ENCODE measurements around the gene TRIM41. TPM values are rescaled to one million over a fixed set of nuclear protein-coding genes. Genes with fewer than 3 reads are reported as not detected.

Gene TRIM41
- total and polyA plus RNA-seq, 9 of the 15 experiments (the other 6 are each of a cell fraction or from before 2014, with no cell fraction given): 1.8 to 47.6 (median 20.9) TPM

GRCh38 chr5:181261320-181262049 is 38.4 kb downstream of the TRIM41 start (continued):
- TF ChIP-seq, protein P1, sequence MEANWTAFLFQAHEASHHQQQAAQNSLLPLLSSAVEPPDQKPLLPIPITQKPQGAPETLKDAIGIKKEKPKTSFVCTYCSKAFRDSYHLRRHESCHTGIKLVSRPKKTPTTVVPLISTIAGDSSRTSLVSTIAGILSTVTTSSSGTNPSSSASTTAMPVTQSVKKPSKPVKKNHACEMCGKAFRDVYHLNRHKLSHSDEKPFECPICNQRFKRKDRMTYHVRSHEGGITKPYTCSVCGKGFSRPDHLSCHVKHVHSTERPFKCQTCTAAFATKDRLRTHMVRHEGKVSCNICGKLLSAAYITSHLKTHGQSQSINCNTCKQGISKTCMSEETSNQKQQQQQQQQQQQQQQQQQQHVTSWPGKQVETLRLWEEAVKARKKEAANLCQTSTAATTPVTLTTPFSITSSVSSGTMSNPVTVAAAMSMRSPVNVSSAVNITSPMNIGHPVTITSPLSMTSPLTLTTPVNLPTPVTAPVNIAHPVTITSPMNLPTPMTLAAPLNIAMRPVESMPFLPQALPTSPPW (CRISPR knock-in tag; IDR thresholded peaks at IDR 0.05): peak; percentile 79
- TF ChIP-seq, protein P2, sequence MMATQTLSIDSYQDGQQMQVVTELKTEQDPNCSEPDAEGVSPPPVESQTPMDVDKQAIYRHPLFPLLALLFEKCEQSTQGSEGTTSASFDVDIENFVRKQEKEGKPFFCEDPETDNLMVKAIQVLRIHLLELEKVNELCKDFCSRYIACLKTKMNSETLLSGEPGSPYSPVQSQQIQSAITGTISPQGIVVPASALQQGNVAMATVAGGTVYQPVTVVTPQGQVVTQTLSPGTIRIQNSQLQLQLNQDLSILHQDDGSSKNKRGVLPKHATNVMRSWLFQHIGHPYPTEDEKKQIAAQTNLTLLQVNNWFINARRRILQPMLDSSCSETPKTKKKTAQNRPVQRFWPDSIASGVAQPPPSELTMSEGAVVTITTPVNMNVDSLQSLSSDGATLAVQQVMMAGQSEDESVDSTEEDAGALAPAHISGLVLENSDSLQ (IDR thresholded peaks at IDR 0.05): no peak
- TF ChIP-seq U2AF2 (optimal IDR thresholded peaks at IDR 0.05; ENCODE audit: low read depth, low read length): no peak
- no peak for TF ChIP-seq ZBTB17 (CRISPR knock-in tag; IDR thresholded peaks at IDR 0.05)
- TF ChIP-seq, protein P3, sequence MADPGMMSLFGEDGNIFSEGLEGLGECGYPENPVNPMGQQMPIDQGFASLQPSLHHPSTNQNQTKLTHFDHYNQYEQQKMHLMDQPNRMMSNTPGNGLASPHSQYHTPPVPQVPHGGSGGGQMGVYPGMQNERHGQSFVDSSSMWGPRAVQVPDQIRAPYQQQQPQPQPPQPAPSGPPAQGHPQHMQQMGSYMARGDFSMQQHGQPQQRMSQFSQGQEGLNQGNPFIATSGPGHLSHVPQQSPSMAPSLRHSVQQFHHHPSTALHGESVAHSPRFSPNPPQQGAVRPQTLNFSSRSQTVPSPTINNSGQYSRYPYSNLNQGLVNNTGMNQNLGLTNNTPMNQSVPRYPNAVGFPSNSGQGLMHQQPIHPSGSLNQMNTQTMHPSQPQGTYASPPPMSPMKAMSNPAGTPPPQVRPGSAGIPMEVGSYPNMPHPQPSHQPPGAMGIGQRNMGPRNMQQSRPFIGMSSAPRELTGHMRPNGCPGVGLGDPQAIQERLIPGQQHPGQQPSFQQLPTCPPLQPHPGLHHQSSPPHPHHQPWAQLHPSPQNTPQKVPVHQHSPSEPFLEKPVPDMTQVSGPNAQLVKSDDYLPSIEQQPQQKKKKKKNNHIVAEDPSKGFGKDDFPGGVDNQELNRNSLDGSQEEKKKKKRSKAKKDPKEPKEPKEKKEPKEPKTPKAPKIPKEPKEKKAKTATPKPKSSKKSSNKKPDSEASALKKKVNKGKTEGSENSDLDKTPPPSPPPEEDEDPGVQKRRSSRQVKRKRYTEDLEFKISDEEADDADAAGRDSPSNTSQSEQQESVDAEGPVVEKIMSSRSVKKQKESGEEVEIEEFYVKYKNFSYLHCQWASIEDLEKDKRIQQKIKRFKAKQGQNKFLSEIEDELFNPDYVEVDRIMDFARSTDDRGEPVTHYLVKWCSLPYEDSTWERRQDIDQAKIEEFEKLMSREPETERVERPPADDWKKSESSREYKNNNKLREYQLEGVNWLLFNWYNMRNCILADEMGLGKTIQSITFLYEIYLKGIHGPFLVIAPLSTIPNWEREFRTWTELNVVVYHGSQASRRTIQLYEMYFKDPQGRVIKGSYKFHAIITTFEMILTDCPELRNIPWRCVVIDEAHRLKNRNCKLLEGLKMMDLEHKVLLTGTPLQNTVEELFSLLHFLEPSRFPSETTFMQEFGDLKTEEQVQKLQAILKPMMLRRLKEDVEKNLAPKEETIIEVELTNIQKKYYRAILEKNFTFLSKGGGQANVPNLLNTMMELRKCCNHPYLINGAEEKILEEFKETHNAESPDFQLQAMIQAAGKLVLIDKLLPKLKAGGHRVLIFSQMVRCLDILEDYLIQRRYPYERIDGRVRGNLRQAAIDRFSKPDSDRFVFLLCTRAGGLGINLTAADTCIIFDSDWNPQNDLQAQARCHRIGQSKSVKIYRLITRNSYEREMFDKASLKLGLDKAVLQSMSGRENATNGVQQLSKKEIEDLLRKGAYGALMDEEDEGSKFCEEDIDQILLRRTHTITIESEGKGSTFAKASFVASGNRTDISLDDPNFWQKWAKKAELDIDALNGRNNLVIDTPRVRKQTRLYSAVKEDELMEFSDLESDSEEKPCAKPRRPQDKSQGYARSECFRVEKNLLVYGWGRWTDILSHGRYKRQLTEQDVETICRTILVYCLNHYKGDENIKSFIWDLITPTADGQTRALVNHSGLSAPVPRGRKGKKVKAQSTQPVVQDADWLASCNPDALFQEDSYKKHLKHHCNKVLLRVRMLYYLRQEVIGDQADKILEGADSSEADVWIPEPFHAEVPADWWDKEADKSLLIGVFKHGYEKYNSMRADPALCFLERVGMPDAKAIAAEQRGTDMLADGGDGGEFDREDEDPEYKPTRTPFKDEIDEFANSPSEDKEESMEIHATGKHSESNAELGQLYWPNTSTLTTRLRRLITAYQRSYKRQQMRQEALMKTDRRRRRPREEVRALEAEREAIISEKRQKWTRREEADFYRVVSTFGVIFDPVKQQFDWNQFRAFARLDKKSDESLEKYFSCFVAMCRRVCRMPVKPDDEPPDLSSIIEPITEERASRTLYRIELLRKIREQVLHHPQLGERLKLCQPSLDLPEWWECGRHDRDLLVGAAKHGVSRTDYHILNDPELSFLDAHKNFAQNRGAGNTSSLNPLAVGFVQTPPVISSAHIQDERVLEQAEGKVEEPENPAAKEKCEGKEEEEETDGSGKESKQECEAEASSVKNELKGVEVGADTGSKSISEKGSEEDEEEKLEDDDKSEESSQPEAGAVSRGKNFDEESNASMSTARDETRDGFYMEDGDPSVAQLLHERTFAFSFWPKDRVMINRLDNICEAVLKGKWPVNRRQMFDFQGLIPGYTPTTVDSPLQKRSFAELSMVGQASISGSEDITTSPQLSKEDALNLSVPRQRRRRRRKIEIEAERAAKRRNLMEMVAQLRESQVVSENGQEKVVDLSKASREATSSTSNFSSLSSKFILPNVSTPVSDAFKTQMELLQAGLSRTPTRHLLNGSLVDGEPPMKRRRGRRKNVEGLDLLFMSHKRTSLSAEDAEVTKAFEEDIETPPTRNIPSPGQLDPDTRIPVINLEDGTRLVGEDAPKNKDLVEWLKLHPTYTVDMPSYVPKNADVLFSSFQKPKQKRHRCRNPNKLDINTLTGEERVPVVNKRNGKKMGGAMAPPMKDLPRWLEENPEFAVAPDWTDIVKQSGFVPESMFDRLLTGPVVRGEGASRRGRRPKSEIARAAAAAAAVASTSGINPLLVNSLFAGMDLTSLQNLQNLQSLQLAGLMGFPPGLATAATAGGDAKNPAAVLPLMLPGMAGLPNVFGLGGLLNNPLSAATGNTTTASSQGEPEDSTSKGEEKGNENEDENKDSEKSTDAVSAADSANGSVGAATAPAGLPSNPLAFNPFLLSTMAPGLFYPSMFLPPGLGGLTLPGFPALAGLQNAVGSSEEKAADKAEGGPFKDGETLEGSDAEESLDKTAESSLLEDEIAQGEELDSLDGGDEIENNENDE (IDR thresholded peaks at IDR 0.05; ENCODE audit: low read depth, low read length): no peak
- TF ChIP-seq, protein P4, sequence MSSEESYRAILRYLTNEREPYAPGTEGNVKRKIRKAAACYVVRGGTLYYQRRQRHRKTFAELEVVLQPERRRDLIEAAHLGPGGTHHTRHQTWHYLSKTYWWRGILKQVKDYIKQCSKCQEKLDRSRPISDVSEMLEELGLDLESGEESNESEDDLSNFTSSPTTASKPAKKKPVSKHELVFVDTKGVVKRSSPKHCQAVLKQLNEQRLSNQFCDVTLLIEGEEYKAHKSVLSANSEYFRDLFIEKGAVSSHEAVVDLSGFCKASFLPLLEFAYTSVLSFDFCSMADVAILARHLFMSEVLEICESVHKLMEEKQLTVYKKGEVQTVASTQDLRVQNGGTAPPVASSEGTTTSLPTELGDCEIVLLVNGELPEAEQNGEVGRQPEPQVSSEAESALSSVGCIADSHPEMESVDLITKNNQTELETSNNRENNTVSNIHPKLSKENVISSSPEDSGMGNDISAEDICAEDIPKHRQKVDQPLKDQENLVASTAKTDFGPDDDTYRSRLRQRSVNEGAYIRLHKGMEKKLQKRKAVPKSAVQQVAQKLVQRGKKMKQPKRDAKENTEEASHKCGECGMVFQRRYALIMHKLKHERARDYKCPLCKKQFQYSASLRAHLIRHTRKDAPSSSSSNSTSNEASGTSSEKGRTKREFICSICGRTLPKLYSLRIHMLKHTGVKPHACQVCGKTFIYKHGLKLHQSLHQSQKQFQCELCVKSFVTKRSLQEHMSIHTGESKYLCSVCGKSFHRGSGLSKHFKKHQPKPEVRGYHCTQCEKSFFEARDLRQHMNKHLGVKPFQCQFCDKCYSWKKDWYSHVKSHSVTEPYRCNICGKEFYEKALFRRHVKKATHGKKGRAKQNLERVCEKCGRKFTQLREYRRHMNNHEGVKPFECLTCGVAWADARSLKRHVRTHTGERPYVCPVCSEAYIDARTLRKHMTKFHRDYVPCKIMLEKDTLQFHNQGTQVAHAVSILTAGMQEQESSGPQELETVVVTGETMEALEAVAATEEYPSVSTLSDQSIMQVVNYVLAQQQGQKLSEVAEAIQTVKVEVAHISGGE (CRISPR knock-in tag; IDR thresholded peaks at IDR 0.05): peak in 2 of 3 experiments; percentile 43 to 87; a peak in 2 of 6 replicates
- TF ChIP-seq SMAD4 (CRISPR knock-in tag; conservative IDR thresholded peaks at IDR 0.05): no peak; the same call in 1 of the 2 replicates
- peak; percentile 85 for TF ChIP-seq FOXP1 (CRISPR knock-in tag; IDR thresholded peaks at IDR 0.05)

All from K562 (cell line).